ENCODE data around the gene IFIT1B. TPM values are rescaled to one million over a fixed set of nuclear protein-coding genes. Genes with fewer than 3 reads are reported as not detected.

The IFIT1B gene
- total RNA-seq = not detected in 2 replicates

DNA sequence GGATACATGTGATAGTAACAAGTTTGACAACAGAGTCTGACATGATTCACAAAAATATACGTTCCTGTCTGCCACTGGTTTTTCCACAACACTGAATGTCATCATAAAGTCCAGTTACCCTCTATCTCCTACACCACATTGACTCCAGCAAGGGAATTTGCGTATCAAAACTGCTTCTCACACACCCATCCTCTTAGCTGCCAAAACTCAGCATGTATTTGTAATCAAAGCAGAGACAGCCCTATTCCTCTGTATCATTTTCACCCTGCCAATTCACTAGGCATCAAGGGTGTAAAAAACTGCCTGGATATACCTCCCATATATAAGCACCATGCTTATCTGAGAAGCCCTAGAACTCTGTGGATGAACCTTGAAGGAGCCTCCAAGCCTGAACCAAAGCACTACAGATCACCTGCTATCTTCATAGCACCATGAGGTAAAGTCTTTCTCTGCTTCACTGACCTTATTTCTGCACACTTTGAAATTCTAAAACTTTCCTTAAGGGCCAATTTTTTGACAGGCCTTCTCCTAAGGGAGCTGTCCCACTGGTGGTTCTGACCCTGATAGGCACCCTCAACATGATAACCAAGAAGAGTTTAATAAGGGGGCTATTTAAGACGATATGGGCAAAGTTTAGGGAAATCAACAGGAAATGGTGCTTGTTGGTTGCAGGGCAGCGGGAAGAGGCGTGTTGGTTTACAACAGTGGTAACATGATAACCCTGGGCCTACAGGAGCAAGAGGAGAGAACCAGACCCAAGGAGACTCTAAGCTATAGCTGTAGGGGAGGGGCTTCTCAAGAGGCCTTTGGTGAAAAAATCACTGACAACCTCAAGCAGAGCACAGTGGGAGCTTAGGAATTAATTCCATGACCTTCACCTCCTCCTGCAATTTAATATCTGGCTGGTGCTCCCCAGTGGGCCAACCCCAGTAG is at the start of gene IFIT1B:
Gene IFIT1B, plus strand, starts transcription at position 352 of the 933 bp plus-strand sequence. Its CDS starts 80 bp downstream, at position 432.

GRCh38 chr10:89391907-89392756 is 14.3 kb downstream of the IFIT1B start, which contains the start of gene IFIT1:
IFIT1 (plus strand) TSS chr10:89392623; CDS start chr10:89392713, 90 bp downstream.

GRCh38 chr10:89414146-89414878 is 36.5 kb downstream of the IFIT1B start, which contains the start of gene IFIT5:
IFIT5 (plus strand) TSS chr10:89414568; CDS start chr10:89414799, 231 bp downstream.

Other genes starting within 250 kb of the IFIT1B start
- gene CH25H, start 170.7 kb upstream of the IFIT1B start, total RNA-seq = not detected in 2 replicates
- gene LIPA, start 126.3 kb upstream of the IFIT1B start, total RNA-seq = 68.3 and 73.4 TPM in 2 replicates
- 0.62 and 0.65 TPM in 2 replicates for gene IFIT2, start 76.0 kb upstream of the IFIT1B start, total RNA-seq
- 2.7 and 4.0 TPM in 2 replicates for gene IFIT3, start 50.1 kb upstream of the IFIT1B start, total RNA-seq
- 0.19 and 2.0 TPM in 2 replicates for gene IFIT1, start 14.6 kb downstream of the IFIT1B start, total RNA-seq
- 4.8 and 5.7 TPM in 2 replicates for gene IFIT5, start 36.5 kb downstream of the IFIT1B start, total RNA-seq
- gene SLC16A12, start 157.5 kb downstream of the IFIT1B start, total RNA-seq = not detected in 2 replicates

All from hair follicular keratinocyte (primary cell).